Testis (tissue), 2 donors: ENCODE data around the gene ZFYVE1.

ENCODE experiments used
- POLR2A ChIP-seq: fragments of 450-650 bp; IDR thresholded peaks from one replicate; pipeline ENCODE4 v1.6.1; 2017; ENCODE audit warnings: antibody characterized with exemption, mild to moderate bottlenecking, moderate library complexity
- TF ChIP-seq, protein P1 (sequence below), 3 experiments: fragments of 450-650 bp in 2 of 3; fragments of 200-600 bp in 1 of 3; sonication (generic) in 1 of 3; IDR thresholded peaks; one replicate each; pipeline ENCODE4 v1.5.1; 2016 to 2019; ENCODE audit warnings: antibody characterized with exemption in 3 of 3, mild to moderate bottlenecking in 2 of 3, moderate library complexity in 1 of 3

DNA sequence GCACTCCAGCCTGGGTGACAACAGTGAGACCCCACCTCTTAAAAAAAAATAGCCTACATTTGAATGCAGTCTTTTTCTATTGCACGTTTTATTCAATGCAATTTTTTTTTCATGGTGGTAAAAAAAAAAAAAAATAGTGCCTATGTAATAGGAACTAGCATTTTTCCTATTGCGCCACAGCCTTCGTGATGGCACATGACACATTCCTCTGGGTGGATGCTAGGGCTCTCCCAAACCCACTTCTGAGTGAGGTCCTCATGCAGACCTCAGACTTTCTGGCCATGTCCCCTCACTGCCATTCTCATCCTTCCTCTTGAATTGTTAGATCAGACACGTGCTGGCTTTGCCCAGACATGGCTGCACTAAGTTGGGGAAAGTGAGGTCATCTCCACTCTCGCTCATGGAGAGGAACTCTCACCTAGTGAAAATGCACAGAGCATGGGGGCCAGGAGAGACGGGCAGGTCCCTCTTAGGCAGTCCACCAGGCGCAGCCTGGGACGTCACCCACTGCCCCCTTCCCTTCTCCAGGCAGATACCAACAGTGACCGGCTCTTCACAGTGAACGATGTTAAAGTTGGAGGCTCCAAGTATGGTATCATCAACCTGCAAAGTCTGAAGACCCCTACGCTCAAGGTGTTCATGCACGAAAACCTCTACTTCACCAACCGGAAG is 81.4 kb downstream of the ZFYVE1 start:
- TF ChIP-seq, protein P1, sequence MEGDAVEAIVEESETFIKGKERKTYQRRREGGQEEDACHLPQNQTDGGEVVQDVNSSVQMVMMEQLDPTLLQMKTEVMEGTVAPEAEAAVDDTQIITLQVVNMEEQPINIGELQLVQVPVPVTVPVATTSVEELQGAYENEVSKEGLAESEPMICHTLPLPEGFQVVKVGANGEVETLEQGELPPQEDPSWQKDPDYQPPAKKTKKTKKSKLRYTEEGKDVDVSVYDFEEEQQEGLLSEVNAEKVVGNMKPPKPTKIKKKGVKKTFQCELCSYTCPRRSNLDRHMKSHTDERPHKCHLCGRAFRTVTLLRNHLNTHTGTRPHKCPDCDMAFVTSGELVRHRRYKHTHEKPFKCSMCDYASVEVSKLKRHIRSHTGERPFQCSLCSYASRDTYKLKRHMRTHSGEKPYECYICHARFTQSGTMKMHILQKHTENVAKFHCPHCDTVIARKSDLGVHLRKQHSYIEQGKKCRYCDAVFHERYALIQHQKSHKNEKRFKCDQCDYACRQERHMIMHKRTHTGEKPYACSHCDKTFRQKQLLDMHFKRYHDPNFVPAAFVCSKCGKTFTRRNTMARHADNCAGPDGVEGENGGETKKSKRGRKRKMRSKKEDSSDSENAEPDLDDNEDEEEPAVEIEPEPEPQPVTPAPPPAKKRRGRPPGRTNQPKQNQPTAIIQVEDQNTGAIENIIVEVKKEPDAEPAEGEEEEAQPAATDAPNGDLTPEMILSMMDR (IDR thresholded peaks at IDR 0.05) = no peak
- TF ChIP-seq POLR2A = no peak
